Islet of Langerhans (tissue), 1 donor: ENCODE results near the gene NFASC.

ENCODE experiments used
- FAIRE-seq: peaks from one replicate; lab custom pipeline; 2011; peaks lifted over from hg19 to GRCh38; lab: Jason Lieb, UNC

NFASC gene

DNA sequence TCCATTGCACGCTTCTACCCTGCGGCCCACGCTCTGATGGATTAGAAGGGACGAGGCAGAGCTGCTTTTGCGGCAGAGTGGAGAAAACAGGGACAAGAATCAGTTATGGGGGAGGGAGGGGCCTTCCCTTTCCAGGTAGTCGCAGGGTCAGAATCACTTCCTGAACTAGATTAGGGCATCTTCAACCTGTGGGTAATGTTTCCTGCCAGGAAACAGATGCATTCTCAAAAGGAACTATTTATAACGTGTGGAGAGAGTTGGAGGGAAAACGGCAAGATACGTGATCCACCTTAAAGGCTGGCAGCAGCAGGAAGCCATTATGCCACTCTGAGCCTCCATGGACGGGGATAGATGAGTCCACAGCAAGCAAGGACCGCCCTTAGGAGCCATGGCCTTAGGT, 112.5 kb downstream of the NFASC start:
- no peak for FAIRE-seq

DNA sequence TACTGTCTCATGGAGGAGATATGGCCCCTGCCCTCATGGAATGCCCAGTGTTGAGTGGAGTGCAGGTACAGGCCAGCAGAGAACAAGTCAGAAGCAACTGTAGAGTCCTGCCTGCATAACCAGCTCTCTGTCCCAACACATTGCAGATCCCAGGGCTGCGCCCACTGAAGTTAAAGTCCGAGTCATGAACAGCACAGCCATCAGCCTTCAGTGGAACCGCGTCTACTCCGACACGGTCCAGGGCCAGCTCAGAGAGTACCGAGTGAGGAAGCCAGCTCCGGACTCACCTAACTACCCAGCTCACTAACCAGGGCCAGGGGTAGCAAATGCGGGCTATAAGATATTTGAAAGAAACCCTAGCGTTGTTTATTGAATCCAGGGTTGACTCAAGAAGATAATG, 113.2 kb downstream of the NFASC start:
- no peak for FAIRE-seq

- FAIRE-seq: no peak
Observed at GRCh38 chr1:204984499-204984898, 113.8 kb downstream of the NFASC start.

DNA sequence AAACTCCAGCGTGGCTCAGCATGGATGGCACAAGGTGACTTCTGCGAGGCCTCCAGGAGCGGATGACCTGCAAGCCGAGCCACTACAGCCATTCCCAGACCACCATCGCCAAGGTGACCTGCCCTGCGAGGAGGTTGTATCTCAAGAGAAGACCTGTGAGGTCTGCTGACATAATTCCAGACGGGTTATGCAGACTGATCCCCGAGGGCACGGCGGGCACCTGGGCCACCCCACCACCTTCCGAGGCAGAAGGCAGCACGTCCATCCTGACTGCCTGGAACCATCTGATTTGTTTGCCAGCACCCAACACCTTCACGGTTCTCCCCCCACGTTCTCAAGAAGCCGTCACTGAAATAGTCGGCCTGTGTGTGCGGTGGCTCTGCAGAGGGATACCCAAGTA, 115.5 kb downstream of the NFASC start:
- FAIRE-seq: no peak

GRCh38 chr1:204987689-204988088, 117.0 kb downstream of the NFASC start:
- no peak for FAIRE-seq

- FAIRE-seq: no peak
Observed at GRCh38 chr1:204988196-204988595, 117.5 kb downstream of the NFASC start.

- FAIRE-seq: no peak
Observed at GRCh38 chr1:204989266-204990058, 118.8 kb downstream of the NFASC start.

GRCh38 chr1:204990059-204990664, 119.5 kb downstream of the NFASC start:
- FAIRE-seq: no peak

- no peak for FAIRE-seq
Observed at GRCh38 chr1:204990721-204991341, 120.2 kb downstream of the NFASC start.

- FAIRE-seq: no peak
Observed at GRCh38 chr1:204991342-204991844, 120.7 kb downstream of the NFASC start.

DNA sequence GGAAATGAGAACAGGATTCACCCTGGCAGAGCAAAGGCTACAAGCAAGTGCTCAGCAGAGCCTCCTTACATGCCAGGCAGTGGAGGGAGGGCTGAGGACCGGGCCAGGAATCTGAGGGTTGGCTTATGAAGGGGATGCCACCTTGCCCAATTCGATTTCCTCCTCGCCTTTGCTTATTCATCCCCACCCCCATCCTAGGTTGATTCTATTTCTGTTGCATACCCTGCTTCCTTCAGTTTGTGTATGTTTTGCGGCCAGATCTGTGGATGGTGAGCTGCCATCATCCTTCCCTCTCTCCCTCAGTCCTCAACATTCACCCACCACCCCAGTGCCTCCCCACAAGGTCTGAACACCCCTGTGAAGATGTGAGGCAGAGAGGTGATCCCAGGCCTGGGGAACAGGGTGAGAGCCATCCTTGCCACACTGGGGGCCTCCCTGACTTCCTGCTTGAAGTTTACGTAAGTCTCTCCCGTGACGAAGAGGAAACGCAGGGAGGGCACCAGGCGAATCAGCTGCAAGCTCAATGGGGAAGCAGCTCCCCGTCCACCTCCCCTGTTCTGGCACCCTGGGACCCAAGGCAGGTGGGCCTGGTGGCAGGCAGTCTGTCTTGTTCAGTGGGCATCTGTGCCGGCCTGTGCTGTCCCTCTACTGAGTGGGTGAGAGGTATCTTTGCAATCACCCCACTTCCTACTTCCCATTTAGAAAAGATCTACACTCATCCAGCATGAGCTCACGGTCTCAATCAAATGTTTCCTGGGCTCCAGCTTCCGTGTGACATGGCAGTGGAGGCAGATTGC, 121.7 kb downstream of the NFASC start:
- no peak for FAIRE-seq

DNA sequence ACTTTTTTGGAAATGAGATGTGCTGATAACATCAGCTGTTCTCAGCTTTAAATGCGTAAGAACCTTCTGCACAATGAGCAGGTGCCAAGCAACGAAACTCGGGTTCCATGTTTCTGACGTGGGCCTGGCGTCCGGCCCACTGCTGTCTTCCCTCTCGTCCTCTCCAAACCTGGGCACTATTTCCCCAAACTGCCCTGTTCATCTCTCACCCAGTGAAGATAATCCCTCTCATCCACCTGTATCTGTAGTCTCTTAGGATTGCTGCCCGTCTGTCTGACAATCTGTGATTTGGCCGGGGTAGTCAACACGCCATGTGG, 122.3 kb downstream of the NFASC start:
- no peak for FAIRE-seq

- FAIRE-seq: no peak
Observed at GRCh38 chr1:204994086-204994862, 123.6 kb downstream of the NFASC start.

- no peak for FAIRE-seq
Observed at GRCh38 chr1:204996981-204997380, 126.3 kb downstream of the NFASC start.

GRCh38 chr1:204997591-204998355, 127.1 kb downstream of the NFASC start:
- FAIRE-seq: no peak

- no peak for FAIRE-seq
Observed at GRCh38 chr1:205001162-205001561, 130.5 kb downstream of the NFASC start.

GRCh38 chr1:205002705-205003104, 132.0 kb downstream of the NFASC start:
- FAIRE-seq: no peak

DNA sequence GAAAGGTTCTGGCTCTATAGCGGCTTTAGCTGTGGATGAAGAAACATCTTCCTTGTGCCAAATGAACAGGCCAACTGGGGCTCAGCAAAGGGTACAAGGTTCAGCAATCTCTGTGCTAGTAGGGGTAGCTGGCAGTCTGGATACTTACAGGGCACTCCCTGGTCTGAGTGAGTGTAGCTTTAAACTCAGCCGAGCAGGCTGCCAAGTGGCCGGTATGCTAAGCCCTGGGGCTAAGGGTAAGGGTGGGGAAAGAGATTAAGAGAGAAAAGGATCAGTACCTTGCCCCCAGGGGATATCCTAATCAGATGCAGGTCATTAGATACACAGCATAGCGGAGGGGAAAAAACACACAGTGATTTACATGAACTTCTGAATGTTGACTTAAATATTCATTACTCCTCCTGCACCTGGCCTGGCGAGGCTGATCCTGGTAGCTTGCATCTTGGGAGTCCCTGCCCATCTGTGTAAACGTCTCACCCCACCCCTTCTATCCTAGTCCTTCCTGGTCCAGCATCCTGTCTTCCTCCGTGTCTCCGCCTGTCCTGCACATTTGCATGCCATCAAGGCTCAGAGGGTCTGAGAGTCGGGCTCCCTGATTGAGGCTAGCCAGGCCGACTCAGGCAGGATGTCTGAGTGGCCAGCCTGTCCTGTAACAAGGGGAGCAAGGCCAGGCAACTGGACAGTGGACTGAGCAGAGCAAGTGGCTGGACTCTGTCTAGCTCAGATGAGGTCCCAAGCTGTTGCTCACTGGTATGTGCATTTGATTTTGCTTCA, 132.9 kb downstream of the NFASC start:
- no peak for FAIRE-seq

- no peak for FAIRE-seq
Observed at GRCh38 chr1:205004351-205004750, 133.7 kb downstream of the NFASC start.

DNA sequence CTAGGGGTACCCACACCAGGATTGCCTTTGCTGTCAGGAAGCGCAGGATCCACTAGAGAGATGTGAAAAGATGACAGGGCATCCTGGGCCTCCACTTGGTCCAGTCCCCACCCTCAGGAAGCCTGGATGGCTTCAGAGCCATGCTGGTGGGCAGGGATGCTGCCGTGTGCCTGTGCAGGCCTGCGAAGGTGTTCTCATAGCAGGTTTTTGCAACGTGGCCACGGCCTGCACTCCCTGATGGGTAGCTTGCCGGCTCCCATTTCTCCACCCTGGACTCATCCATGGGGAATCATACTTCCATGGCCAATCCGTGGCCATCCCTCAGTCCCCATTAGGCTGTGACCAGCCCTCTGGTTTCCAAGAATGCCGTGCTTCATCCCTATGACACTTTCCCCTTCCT, 138.2 kb downstream of the NFASC start:
- FAIRE-seq: no peak
